ENCODE data around the gene EMX2.

DNA sequence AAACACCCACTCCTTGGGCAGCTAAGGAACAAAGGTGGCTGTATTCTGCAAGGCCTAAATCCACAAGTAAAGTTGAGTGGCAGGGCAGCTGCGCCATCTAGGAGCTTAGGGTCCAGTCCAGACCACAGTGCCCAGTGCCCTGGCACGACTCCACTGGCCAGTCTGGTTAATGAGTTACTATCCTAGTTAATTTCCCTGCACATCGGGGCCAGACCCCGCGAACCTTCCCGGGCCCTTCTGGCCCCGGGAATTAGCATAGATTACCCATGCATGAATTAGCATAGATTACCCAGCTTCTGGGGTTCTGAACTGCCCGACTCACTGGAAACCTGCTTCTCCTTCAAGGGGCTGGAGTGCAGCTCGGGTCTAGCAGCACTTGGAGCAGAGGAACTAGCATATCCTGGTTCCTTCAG is 3.2 kb upstream of the EMX2 start:
- no peak for TF ChIP-seq ZNF274 (IDR thresholded peaks at IDR 0.05; ENCODE audit: low read depth, low read length)
- no peak for TF ChIP-seq YY1 (IDR thresholded peaks at IDR 0.05; ENCODE audit: insufficient read depth, insufficient read length)
- no peak for TF ChIP-seq SUZ12 (IDR thresholded peaks at IDR 0.05; ENCODE audit: extremely low read depth, insufficient read depth, insufficient read length)

Measured in NT2/D1 (cell line).